Measurements from ENCODE around the gene KRT76. TPM values are rescaled to one million over a fixed set of nuclear protein-coding genes. Genes with fewer than 3 reads are reported as not detected.
"Not testable (repeated sequence)": the region's sequence is repeated elsewhere in the genome, so short reads cannot be mapped to it uniquely, and the experiment has no call there.

The KRT76 gene
- total RNA-seq, 2 experiments from 2014 or later = not detected

DNA sequence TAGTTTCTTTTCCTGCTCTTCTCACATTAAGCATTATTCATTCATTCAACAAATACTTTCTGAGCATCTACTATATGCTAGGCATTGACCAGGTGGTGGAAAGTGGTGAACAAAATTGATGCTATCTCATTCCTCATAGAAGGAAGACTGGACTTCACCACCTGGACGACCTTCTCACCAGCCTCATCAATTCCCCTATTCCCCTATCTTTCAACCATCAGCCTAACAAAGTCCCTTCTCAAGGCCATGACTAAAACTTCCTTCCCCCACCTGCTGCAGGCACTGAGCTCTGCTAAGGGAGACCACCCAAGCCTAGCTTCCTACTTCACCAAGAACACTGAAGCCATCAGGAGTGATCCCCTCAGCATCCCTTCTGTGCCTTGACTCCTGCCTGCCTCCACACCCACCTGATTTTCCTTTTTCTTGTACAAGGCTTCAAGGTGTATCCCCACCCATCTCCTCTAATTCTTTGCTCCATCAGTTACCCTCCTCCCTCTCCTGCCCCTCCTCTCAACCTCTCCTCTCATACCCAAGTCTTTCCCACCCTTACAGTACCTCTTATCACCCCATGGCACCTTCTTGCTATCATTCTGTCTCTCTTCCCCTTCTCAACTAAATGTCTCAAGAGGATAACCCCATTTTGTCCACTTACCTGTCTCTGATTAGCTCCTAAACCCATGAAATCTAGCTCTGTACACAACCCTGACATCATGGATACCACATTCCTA lies 19.5 kb downstream of the KRT76 start:
- CTCF ChIA-PET = interaction anchor here (0.6 kb wide), 1 partner anchor 62 kb away, joined by 3 read pairs; no protein-coding TSS in a partner anchor
- Mint-ChIP-seq H3K27me3 (ENCODE audit: low read depth) (no peaks in the 10 kb centered on the region), H3K4me1 (ENCODE audit: low read depth) (no peaks in the 10 kb centered on the region), H3K36me3 (ENCODE audit: low read depth) (no peaks in the 10 kb centered on the region), H3K4me3 (no peak overlapping the region), H3K9me3 (peaks cover 14% of the 10 kb centered on the region), H3K27ac (no peak overlapping the region)
- intact Hi-C loops (cut with micrococcal nuclease) = no loop called here
- DNase-seq = no peak

DNA sequence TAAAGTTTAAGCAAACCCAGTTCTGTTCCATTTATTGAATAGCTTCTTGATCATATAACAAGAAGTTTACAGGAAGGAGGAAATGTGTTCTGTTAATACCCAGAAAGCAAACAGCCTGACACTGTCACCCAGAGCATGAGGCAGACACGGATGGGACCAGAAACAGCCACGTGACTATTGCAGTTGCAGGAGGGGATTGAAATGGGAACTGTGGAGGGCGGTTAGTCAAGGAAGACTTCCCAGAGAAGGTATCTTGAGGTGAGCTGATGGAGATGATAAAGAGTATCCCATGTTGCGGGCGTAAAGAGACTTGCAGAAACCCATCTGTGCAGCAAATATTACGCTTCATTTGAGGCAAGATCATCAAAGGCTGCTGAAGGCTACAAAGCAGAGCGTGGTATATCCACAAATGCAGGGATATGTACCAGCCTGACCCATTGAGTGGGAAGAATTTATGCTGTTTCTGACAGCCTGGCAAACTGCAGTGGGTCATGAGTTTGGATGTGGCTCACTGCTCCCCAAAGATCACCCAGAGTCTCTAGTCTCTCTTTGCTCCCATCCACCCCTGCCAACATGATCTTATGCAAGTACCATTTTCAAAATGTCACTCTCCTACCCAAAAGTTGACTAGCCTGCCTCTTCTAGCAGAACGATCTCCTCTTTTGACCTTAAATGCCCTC lies 20.7 kb downstream of the KRT76 start:
- DNase-seq = no peak
- Mint-ChIP-seq H3K4me3 (no peak overlapping the region), H3K9me3 (peaks cover 12% of the 10 kb centered on the region), H3K36me3 (ENCODE audit: low read depth) (no peaks in the 10 kb centered on the region), H3K4me1 (ENCODE audit: low read depth) (no peaks in the 10 kb centered on the region), H3K27ac (no peak overlapping the region), H3K27me3 (ENCODE audit: low read depth) (no peaks in the 10 kb centered on the region)
- CTCF ChIA-PET = no interaction called here
- intact Hi-C loops (cut with micrococcal nuclease) = no loop called here

GRCh38 chr12:52755533-52755932 lies 21.6 kb downstream of the KRT76 start:
- H3K4me1 Mint-ChIP-seq (ENCODE audit: low read depth) = no peaks in the 10 kb centered on the region
- H3K4me3 Mint-ChIP-seq = no peak overlapping the region
- peaks cover 4% of the 10 kb centered on the region for H3K9me3 Mint-ChIP-seq
- H3K27ac Mint-ChIP-seq = no peak overlapping the region
- CTCF ChIA-PET = no interaction called here
- no peak for DNase-seq
- H3K27me3 Mint-ChIP-seq (ENCODE audit: low read depth) = no peaks in the 10 kb centered on the region
- H3K36me3 Mint-ChIP-seq (ENCODE audit: low read depth) = no peaks in the 10 kb centered on the region
- intact Hi-C loops (cut with micrococcal nuclease) = no loop called here

GRCh38 chr12:52754135-52754534 lies 23.0 kb downstream of the KRT76 start:
- Mint-ChIP-seq H3K27me3 (ENCODE audit: low read depth) (no peaks in the 10 kb centered on the region), H3K9me3 (no peaks in the 10 kb centered on the region), H3K4me1 (ENCODE audit: low read depth) (peaks cover 1% of the 10 kb centered on the region), H3K36me3 (ENCODE audit: low read depth) (no peaks in the 10 kb centered on the region), H3K4me3 (no peak overlapping the region), H3K27ac (no peak overlapping the region)
- CTCF ChIA-PET = no interaction called here
- DNase-seq = no peak
- intact Hi-C loops (cut with micrococcal nuclease) = no loop called here

DNA sequence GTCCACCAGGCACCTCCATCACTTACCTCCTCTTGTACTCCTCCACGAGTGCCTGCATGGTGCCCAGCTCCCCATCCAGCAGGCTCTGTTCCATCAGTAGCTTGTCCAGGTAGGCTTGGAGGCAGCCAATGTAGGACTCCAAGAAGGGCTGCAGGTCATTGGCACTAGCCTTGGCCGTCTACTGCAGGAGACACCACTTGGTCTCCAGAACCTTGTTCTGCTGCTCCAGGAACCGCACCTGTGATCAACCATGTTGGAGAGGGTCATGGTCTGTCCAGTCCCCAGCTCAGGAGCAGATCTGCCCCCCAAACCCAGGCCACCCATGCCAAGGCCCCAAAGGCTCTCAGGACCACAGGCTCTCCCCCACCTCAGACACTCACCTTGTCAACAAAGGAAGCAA lies 23.9 kb downstream of the KRT76 start:
- CTCF ChIA-PET = no interaction called here

DNA sequence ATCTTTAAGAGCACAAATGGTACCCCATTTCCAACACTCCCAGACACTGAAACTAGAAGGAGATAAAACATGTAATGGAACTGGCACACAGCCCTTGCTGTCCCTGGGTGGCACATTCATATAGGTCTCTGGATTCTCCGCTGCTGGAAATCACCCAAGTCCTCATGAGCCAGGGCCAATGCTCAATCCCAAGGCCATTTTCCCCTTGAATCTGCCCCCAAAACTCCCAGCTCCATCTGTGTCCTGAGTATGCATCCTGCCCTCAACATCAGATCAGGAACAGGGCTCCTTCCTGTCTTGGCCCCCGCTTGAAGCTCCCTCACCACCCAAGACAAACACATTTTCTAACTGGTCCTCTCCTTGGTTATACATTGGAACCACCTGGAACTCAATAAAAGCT lies 24.6 kb downstream of the KRT76 start:
- no peak overlapping the region for H3K27ac Mint-ChIP-seq
- H3K4me1 Mint-ChIP-seq (ENCODE audit: low read depth) = peaks cover 12% of the 10 kb centered on the region
- no peak for DNase-seq
- intact Hi-C loops (cut with micrococcal nuclease) = no loop called here
- no peaks in the 10 kb centered on the region for H3K27me3 Mint-ChIP-seq (ENCODE audit: low read depth)
- no peak overlapping the region for H3K4me3 Mint-ChIP-seq
- no peaks in the 10 kb centered on the region for H3K36me3 Mint-ChIP-seq (ENCODE audit: low read depth)
- CTCF ChIA-PET = no interaction called here
- no peaks in the 10 kb centered on the region for H3K9me3 Mint-ChIP-seq

More for the DNA sequence above, 23.9 kb downstream of the KRT76 start:
- Mint-ChIP-seq H3K36me3 (ENCODE audit: low read depth) (no peaks in the 10 kb centered on the region), H3K27me3 (ENCODE audit: low read depth) (no peaks in the 10 kb centered on the region), H3K27ac (no peak overlapping the region), H3K9me3 (no peaks in the 10 kb centered on the region), H3K4me1 (ENCODE audit: low read depth) (peaks cover 10% of the 10 kb centered on the region), H3K4me3 (no peak overlapping the region)
- no peak for DNase-seq
- intact Hi-C loops (cut with micrococcal nuclease) = no loop called here

GRCh38 chr12:52751795-52752194 lies 25.4 kb downstream of the KRT76 start:
- H3K27ac Mint-ChIP-seq = no peak overlapping the region
- CTCF ChIA-PET = no interaction called here
- H3K4me3 Mint-ChIP-seq = no peak overlapping the region
- intact Hi-C loops (cut with micrococcal nuclease) = no loop called here
- no peaks in the 10 kb centered on the region for H3K9me3 Mint-ChIP-seq
- peaks cover 12% of the 10 kb centered on the region for H3K4me1 Mint-ChIP-seq (ENCODE audit: low read depth)
- no peak for DNase-seq
- no peaks in the 10 kb centered on the region for H3K27me3 Mint-ChIP-seq (ENCODE audit: low read depth)
- no peaks in the 10 kb centered on the region for H3K36me3 Mint-ChIP-seq (ENCODE audit: low read depth)

GRCh38 chr12:52750532-52750931 lies 26.6 kb downstream of the KRT76 start:
- CTCF ChIA-PET; intact Hi-C loops (cut with micrococcal nuclease); DNase-seq; H3K36me3 Mint-ChIP-seq (ENCODE audit: low read depth); H3K4me3 Mint-ChIP-seq; H3K27me3 Mint-ChIP-seq (ENCODE audit: low read depth); H3K9me3 Mint-ChIP-seq; H3K27ac Mint-ChIP-seq: not testable (repeated sequence)
- peaks cover 12% of the 10 kb centered on the region for H3K4me1 Mint-ChIP-seq (ENCODE audit: low read depth)

- H3K4me1 Mint-ChIP-seq (ENCODE audit: low read depth) = peaks cover 12% of the 10 kb centered on the region
- H3K36me3 Mint-ChIP-seq (ENCODE audit: low read depth) = no peaks in the 10 kb centered on the region
- intact Hi-C loops (cut with micrococcal nuclease) = no loop called here
- no peak for DNase-seq
- no peaks in the 10 kb centered on the region for H3K27me3 Mint-ChIP-seq (ENCODE audit: low read depth)
- CTCF ChIA-PET = interaction anchor here (1.2 kb wide), 1 partner anchor 15 kb away, joined by 3 read pairs; no protein-coding TSS in a partner anchor
- H3K9me3 Mint-ChIP-seq = no peaks in the 10 kb centered on the region
- no peak overlapping the region for H3K4me3 Mint-ChIP-seq
- H3K27ac Mint-ChIP-seq = no peak overlapping the region
These were observed 27.3 kb downstream of the KRT76 start for GRCh38 chr12:52749827-52750226.

- CTCF ChIA-PET = interaction anchor here (1.2 kb wide), 1 partner anchor 14 kb away, joined by 3 read pairs; no protein-coding TSS in a partner anchor
- H3K36me3 Mint-ChIP-seq (ENCODE audit: low read depth) = no peaks in the 10 kb centered on the region
- peaks cover 12% of the 10 kb centered on the region for H3K4me1 Mint-ChIP-seq (ENCODE audit: low read depth)
- H3K27me3 Mint-ChIP-seq (ENCODE audit: low read depth) = no peaks in the 10 kb centered on the region
- no peaks in the 10 kb centered on the region for H3K9me3 Mint-ChIP-seq
- no peak for DNase-seq
- no peak overlapping the region for H3K4me3 Mint-ChIP-seq
- intact Hi-C loops (cut with micrococcal nuclease) = no loop called here
- no peak overlapping the region for H3K27ac Mint-ChIP-seq
These were observed 28.6 kb downstream of the KRT76 start for GRCh38 chr12:52748578-52748977.

- DNase-seq = no peak
- CTCF ChIA-PET = interaction anchor here (0.5 to 1.2 kb wide), 2 partner anchors 162 to 164 kb away, joined by 3 read pairs; no protein-coding TSS in a partner anchor
- intact Hi-C loops (cut with micrococcal nuclease) = no loop called here
- H3K9me3 Mint-ChIP-seq = no peaks in the 10 kb centered on the region
- no peaks in the 10 kb centered on the region for H3K27me3 Mint-ChIP-seq (ENCODE audit: low read depth)
- H3K4me1 Mint-ChIP-seq (ENCODE audit: low read depth) = peaks cover 16% of the 10 kb centered on the region
- H3K4me3 Mint-ChIP-seq = no peak overlapping the region
- no peaks in the 10 kb centered on the region for H3K36me3 Mint-ChIP-seq (ENCODE audit: low read depth)
- H3K27ac Mint-ChIP-seq = no peak overlapping the region
These were observed 31.6 kb downstream of the KRT76 start for GRCh38 chr12:52745554-52745953.

- Mint-ChIP-seq H3K27ac (no peak overlapping the region), H3K4me3 (no peak overlapping the region), H3K36me3 (ENCODE audit: low read depth) (no peaks in the 10 kb centered on the region), H3K9me3 (no peaks in the 10 kb centered on the region), H3K27me3 (ENCODE audit: low read depth) (peaks cover 2% of the 10 kb centered on the region), H3K4me1 (ENCODE audit: low read depth) (peaks cover 16% of the 10 kb centered on the region)
- intact Hi-C loops (cut with micrococcal nuclease) = no loop called here
- DNase-seq = no peak
- CTCF ChIA-PET = interaction anchor here (1.2 kb wide), 1 partner anchor 161 kb away, joined by 3 read pairs; no protein-coding TSS in a partner anchor
These were observed 32.5 kb downstream of the KRT76 start for GRCh38 chr12:52744493-52745156.

Data from activated naive CD4-positive, alpha-beta T cell treated with anti-CD3 and anti-CD28 coated beads for 36 hours (primary cell).